NCI-H2107 treated with DMSO at 0.1 percent for 48 hours (cell line): Measurements from ENCODE around the gene IL1A.

Experiments
- DNase-seq: peaks from one replicate; lab custom pipeline; 2025; ENCODE audit not compliant: unreplicated experiment; lab: John Stamatoyannopoulos, UW

IL1A gene

GRCh38 chr2:112728029-112728362, 56.3 kb downstream of the IL1A start:
- DNase-seq = no peak

GRCh38 chr2:112727276-112728028, 56.8 kb downstream of the IL1A start:
- no peak for DNase-seq

- peak; percentile 77 for DNase-seq
Observed at GRCh38 chr2:112726487-112727190, 57.7 kb downstream of the IL1A start.

GRCh38 chr2:112725545-112726457, 58.5 kb downstream of the IL1A start:
- no peak for DNase-seq

- no peak for DNase-seq
Observed at GRCh38 chr2:112724591-112725525, 59.4 kb downstream of the IL1A start.

- DNase-seq = no peak
Observed at GRCh38 chr2:112723995-112724394, 60.3 kb downstream of the IL1A start.
